EH (cell line): ENCODE data around the gene MYD88.

Experiments used
- DNase-seq: peaks from one replicate; pipeline ENCODE4 v3.0.0-alpha.2; 2015; ENCODE audit warnings: low read depth

Gene MYD88

GRCh38 chr3:38112378-38112761 lies 26.1 kb upstream of the MYD88 start:
- no peak for DNase-seq

- no peak for DNase-seq
These were observed 24.2 kb upstream of the MYD88 start for GRCh38 chr3:38114052-38114874.

- DNase-seq = no peak
These were observed 23.4 kb upstream of the MYD88 start for GRCh38 chr3:38114875-38115644.

DNA sequence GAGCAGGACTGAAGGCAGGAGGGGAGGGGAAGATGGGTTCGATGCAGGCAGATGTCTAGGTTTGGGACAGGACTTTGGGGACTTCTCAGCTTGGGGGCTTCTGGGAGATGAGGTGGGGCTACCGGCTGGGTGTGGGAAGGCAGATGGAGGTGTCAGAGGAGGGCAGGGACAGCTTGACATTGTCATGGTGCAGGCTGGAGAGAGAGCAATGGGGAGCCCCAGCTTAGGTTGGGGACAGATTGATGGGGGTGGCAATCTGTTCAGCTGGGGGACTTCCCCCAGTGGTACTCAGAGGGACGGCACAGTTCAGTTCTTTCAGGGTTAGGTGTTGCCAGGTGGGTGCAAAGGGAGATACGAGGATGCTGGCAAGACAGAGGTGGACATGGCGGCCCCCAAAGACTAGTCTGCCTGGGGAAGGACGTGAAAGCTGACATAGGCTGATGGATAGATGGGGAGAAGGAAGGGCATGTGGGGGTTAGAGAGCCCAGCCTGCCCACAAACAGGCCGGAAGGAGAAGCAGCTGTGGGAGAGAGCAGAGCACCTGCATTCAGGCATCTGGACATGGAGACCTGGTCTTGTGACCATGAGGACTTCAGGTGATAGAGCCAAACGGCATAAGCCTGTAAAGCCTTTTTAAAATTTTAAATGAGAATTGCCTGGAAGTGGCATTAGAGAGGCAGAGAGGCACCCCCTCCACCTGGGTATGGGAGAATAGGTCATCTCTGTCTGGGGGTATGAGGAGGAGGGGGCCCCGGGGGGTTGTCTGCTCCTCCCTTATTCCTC lies 22.6 kb upstream of the MYD88 start:
- no peak for DNase-seq

- DNase-seq = no peak
These were observed 21.8 kb upstream of the MYD88 start for GRCh38 chr3:38116471-38117162.

DNA sequence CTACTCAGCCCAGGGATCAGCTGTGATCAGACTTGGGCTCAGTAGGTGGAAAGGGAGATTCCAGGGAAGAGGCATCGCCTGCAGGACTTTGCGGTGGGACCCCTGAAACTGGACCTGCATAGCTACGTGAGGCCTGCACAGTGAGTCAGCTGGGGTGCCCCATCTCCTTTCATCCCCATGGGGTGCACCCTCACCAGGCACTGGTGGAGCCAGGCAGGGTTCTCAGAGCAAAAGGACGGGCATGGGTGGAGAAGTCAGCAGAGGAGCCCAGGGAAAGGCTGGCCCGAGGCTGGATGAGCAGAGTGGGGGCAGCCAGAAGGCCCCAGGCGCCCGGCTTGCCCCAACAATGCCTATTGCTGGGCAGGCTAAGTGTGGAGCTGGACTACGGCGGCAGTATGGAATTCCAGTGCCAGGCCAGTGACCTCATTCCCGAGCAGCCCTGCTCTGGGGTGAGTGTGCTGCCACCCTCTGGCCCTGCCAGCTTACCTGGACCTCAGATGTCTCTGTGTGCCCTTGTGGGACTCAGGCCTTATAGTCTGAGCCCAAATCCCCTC lies 21.2 kb upstream of the MYD88 start:
- no peak for DNase-seq

DNA sequence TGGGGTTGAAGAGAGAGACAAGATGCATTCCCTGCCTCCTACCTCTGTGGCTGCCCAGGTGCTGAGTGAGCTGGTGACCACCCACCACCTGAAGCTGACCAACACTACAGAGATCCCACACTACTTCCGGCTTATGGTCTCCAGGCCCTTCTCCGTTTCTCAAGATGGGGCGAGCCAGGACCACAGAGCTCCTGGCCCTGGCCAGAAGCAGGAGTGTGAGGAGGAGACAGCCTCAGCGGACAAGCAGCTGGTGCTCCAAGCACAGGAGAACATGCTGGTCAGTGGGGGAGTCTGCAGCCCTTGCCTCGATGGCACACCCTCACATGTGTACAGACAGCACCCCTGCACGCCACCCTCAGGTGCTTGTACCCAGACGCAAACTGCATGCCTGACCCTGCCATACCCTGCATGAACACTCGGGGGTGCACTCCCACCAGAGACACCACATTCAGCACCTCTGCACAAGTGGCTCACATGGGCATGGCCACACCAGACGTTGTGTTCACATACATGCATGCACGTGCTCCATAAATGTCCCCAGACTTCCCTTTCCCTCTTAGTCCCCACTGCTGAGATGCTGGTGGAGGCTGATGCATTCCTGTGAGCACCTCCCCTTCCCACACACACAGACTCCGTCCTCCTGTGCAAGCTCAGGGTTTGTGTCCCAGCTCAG lies 20.6 kb upstream of the MYD88 start:
- DNase-seq = peak; percentile 65

DNA sequence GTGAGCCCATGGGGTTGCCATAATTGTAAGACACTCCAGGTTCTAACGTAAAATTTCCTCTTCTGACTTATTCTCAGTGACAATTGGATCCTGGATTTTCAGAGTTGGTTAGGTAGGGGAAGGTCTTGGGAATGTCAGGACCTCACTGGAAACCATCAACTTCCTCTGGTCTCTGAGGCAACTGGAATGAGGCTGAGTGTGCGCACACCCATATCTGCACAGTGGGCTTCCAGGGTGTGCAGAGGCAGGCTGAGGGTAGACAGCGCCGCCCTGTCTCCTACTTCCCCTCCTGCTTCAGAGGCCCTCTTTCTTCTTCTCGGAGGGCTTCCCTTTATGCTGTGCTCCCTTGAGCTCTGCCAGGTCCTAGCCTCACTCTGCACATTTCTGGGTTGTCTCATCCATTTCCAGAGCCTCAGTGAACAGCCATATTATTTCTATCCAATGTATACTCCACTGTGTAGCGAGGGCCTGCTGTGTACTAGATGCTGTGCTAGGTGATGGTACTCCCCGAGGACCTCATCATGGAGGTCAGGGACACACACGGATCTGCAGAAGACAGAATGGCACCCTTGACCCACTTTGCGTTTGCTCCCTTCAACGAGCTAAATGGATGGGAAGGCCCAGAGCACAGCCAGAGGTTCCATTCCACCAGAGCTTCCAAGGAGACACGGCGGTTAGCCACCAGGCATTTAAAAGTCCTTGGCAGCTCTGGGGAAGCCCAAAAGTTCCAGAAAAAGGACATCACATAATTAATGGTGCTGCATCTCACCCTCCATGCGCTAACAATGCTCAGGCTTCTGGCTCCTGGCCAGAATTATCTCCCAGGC lies 19.8 kb upstream of the MYD88 start:
- DNase-seq = no peak

DNA sequence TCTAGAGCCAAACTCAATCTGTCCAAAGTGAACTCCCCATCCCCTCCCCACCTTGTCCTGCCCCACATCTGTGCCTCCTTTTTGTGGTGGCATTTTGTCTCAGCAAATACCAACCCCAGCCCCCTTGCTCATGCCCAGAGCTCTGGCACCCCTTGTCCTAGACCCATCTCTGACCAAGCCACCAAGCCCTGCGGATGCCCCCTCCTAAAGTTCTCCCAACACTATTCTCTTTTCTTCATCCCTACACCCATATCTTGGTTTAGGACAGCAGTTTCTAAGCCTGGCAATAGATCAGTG lies 19.3 kb upstream of the MYD88 start:
- DNase-seq = no peak

DNA sequence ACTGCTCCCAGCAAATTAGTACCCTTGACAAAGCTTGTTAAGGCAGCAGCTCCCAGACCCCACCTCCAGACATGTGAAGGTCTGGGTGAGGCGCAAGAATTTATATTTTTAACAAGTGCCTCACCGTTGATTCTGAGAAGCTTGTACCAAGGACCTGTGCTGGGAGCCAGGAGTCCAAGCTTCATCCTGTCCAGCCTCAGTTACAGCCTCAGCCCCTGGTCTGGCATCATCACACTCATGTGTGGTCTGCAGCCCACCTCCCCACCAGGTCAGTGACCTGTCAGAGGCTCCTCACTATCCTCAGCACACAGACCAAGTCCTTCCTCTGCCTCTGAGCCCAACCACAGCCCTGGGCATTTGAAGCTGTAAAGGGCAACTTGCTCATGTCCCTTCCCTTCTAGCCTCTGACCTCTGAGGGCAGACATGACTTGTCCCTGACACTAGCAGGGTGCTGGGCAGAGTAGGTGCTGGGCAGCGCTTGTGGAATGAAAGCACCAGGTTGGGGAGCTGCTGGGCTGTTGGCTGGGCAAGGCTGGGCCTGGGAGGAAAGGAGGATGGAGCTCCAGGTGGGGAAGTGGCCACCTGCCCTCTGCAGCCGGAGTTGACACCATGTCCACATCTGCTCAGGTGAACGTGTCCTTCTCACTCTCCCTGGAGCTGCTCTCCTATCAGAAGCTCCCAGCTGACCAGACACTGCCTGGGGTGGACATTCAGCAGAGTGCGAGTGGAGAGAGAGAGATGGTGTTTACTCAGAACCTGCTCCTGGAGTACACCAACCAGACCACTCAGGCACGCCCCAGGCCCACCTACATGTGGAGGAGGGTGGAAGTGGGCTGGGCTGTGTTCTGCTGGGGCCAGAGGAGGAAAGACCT lies 18.4 kb upstream of the MYD88 start:
- no peak for DNase-seq

DNA sequence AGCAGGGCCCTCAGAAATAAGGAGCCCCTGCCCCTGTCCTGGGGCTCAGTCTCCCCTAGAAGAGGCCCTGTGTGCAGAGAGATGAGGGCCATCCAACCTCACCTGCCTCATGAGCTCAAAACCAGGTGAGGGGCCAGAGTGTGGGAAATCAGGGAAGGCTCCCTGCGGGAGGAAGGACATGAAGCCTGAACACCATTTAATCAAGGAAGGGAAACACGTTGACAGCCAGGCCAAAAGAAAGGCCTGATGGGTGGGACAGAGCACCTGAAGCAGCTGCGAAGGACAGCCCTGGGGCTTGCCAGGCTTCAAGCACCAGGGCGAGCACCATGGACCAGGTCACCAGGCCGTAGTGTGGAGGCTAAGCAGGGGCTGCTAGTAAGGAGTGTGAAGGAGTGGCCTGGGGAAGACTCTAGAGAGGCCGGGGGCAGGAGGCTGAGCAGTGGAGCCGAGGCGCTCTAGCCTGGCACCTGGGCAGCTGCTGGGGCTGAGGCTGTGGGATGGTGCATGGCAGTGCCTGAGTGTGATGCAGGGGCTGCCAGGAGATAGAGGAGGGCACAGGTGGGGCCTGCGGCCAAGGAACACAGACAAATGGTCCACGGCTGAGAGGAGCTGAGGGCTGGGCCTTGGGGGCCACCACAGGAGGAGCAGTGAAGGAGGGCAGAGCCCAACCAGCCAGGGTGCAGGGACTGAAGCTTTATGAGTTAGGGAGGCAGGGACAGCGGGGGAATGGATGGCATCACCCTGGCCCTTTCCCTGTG lies 17.6 kb upstream of the MYD88 start:
- no peak for DNase-seq

DNA sequence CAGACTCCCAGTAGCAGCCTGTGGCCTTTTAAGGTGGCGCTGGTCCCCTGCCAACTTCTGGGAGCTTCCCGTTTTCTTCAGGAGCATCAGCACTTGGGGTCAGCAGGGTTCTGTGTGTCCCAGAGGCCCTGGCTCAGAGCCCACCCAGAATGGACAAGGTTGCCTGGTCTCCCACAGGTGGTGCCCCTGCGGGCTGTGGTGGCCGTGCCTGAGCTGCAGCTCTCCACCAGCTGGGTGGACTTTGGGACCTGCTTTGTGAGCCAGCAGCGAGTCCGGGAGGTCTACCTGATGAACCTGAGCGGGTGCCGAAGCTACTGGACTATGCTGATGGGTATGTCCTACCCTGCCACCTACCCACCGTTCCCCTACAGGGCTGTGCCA lies 17.0 kb upstream of the MYD88 start:
- no peak for DNase-seq

- no peak for DNase-seq
These were observed 16.5 kb upstream of the MYD88 start for GRCh38 chr3:38121832-38122461.

- no peak for DNase-seq
These were observed 15.7 kb upstream of the MYD88 start for GRCh38 chr3:38122712-38123290.

DNA sequence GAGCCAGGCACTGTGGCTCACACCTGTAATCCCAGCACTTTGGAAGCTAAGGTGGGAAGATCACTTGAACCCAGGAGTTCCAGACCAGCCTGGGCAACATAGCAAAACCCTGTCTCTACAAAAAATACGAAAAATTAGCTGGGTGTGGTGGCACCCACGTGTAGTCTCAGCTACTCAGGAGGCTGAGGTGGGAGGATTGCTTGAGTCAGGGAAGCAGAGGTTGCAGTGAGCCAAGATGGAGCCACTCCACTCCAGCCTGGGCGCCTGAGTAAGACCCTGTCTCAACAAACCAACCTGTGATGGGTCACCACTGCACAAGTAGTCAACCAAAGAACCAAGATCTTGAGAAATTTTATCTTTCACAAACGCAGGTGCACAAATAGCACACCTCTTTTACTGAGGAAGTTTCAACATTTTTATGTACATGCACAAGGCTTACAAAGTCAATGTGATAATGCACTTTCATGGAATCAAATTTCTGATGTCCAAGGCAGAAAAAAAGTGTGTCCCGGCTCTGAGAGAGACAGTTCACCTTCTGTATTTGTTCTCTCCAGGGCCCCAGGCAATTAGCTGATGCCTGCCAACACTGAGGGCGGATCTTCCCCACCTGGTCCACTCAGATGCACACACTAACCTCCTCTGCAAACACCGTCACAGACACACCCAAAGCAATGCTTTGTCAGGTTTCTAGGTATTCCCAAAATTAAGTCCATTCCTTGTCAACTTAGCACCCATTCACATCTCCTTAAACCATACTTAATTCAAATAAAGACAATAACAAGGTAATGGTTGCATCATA lies 13.9 kb upstream of the MYD88 start:
- no peak for DNase-seq

DNA sequence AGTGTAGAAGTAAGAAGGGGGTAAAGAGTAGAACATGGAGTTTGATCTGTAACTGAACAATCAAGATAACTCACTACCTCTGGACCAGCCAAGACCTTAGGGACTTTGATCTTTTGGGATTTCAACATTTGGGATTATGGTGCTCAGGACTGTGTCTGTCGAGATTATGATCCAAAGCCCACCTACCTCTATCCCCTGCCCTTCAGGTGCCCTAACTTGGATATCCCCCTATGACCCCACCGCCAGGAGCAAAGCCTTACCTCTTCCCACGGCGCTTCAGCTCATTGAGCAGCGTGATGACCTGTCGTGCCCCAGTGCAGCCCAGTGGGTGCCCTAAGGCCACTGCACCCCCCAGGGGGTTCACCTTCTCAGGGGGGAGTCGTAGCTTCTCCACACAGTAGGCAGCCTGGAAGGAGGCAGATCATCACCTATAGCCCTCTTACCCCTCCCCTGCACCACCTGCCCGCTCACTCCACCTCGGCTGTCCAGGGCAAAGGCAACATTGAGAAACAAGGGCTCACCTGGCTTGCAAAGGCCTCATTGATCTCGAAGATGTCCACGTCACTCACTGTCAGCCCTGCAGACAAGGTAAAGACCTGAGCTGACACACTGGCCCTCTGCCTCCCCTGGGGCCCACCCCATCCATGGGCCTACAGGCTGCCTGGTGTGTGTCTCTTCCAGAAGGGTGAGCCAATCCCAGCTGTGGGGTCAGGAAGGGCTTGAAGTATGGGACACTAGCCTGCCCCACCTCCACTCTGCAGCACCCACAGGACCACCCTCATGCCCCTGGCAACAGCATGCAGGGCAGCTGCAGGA lies 12.9 kb upstream of the MYD88 start:
- DNase-seq = no peak
